GM12801 (cell line): Measurements from ENCODE around the gene ARL11.

ENCODE experiments used
- TF ChIP-seq, protein P1 (sequence below): IDR thresholded peaks from one replicate; pipeline ENCODE4 v1.5.1; 2011; ENCODE audit warnings: control low read depth; ENCODE audit not compliant: insufficient read length; ENCODE audit errors: extremely low read depth

ARL11 gene

DNA sequence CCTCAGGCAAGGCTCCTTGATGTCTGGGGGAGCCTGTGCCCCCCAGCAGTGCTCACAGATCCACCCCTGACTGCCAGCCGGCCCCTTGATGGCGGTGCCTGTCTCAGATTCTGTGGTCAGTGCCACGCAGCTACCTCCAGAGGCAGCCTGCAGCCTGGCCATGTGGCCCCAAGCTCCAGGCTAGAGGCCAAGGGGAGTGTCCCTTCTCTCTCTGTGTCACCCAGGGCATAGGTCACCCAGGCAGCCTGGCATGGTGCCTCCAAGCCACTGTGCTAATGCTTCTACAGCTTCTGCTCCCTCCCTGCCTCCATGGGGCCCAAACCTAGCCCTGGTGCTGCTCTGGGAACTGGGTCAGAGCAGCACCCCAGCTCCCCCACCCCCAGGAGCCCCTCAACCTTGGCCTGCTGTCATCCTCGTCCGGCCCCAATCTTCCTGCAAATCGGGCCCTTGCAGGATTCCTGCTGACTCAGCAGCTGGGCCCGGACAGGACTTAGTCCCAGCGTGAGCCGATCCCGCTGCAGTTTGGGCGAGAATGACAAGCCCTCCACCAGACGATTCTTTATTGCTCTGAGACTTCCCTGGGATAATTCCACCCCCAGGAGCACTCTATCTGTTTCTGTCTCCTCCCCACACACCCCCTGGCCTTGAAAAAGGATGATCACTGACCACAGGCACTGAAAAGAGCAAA lies 2.8 kb upstream of the ARL11 start:
- TF ChIP-seq, protein P1, sequence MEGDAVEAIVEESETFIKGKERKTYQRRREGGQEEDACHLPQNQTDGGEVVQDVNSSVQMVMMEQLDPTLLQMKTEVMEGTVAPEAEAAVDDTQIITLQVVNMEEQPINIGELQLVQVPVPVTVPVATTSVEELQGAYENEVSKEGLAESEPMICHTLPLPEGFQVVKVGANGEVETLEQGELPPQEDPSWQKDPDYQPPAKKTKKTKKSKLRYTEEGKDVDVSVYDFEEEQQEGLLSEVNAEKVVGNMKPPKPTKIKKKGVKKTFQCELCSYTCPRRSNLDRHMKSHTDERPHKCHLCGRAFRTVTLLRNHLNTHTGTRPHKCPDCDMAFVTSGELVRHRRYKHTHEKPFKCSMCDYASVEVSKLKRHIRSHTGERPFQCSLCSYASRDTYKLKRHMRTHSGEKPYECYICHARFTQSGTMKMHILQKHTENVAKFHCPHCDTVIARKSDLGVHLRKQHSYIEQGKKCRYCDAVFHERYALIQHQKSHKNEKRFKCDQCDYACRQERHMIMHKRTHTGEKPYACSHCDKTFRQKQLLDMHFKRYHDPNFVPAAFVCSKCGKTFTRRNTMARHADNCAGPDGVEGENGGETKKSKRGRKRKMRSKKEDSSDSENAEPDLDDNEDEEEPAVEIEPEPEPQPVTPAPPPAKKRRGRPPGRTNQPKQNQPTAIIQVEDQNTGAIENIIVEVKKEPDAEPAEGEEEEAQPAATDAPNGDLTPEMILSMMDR = no peak

DNA sequence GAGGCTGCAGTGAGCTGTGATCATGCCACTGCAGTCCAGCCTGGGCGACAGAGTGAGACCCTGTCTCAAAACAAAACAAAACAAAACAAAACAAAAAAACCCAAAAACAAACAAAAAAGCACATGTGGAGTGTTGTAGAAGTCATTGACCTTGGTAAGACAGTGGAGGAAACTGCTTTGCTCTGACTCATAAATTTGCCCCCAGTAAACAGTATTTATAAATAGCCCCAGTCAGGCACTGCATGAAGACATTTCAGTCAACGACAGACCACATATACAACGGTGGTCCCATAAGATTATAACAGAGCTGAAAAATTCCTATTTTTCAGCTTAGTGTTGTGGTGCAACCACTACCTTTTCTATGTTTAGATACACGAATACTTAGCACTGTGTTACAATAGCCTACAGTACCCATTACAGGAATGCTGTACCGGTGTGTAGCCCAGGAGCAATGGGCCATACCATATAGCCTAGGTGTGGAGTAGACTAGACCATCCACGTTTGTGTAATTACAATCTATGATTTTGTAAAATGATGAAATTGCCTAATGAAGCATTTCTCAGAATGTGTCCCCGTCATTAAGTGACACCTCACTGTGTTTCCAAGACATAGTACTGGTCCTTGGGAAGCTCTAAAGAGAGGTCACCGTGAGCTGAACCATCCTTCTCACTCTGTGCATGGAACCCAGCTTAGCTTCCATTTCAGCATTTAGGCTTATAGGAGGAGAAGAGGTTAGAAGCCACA lies 1.1 kb downstream of the ARL11 start:
- TF ChIP-seq, protein P1 = no peak

DNA sequence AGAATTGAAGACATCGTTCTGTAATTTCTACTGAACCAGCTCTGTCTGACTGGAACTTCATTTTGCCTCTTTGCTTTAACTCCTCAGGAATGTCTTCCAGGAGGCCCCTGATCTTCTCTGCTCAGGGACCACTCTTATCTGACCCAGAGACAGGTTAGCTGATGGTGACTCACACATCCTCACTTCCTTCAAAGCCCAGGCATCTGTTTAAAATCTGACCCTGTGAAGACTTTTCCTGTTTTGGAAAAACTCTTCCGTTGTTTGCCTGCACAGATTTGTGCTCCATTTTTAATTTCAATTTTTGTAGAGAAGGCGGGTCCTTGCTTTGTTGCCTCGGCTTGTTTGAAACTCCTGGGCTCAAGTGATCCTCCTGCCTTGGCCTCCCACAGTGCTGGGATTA lies 1.6 kb downstream of the ARL11 start:
- TF ChIP-seq, protein P1 = no peak

DNA sequence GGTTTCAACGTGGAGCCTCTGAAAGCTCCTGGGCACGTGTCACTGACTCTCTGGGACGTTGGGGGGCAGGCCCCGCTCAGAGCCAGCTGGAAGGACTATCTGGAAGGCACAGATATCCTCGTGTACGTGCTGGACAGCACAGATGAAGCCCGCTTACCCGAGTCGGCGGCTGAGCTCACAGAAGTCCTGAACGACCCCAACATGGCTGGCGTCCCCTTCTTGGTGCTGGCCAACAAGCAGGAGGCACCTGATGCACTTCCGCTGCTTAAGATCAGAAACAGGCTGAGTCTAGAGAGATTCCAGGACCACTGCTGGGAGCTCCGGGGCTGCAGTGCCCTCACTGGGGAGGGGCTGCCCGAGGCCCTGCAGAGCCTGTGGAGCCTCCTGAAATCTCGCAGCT lies 2.3 kb downstream of the ARL11 start:
- TF ChIP-seq, protein P1 = no peak

DNA sequence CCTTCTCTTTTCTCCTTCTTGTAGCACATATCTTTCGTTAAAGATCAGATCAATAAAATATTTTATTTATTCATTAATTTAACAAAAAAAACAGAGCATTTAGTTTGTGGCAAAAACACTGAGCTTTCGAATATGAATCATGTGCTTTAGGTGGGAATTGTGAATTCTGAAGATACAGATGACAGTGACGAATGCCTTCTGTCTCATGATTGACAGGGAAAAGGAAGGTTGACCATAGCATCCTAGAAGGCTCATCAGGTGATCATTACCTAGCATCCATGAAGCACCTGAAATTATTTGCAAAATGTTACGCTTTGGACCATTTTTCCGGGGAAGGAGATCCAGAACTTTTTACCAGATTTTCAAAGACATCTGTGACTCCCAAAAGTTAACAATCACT lies 3.8 kb downstream of the ARL11 start:
- TF ChIP-seq, protein P1 = no peak

DNA sequence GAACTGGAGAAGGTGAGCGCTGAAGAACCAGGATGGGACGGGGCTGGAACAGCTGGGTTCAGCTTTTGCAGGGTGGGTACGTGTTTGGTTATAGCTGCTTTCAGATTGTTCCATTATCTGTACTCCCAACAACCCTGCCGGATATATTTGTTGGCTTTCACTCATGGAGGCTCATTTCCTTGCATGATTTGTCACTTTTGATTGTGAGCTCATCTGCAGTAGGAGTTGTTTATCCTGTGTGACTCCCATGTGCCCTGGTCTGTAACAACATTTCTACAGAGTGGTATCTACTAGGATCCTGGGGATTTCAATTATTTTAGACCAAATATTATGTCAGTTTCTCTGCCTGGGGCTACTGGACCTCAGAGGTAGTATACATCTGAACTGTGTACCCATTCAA lies 5.4 kb downstream of the ARL11 start:
- TF ChIP-seq, protein P1 = no peak

DNA sequence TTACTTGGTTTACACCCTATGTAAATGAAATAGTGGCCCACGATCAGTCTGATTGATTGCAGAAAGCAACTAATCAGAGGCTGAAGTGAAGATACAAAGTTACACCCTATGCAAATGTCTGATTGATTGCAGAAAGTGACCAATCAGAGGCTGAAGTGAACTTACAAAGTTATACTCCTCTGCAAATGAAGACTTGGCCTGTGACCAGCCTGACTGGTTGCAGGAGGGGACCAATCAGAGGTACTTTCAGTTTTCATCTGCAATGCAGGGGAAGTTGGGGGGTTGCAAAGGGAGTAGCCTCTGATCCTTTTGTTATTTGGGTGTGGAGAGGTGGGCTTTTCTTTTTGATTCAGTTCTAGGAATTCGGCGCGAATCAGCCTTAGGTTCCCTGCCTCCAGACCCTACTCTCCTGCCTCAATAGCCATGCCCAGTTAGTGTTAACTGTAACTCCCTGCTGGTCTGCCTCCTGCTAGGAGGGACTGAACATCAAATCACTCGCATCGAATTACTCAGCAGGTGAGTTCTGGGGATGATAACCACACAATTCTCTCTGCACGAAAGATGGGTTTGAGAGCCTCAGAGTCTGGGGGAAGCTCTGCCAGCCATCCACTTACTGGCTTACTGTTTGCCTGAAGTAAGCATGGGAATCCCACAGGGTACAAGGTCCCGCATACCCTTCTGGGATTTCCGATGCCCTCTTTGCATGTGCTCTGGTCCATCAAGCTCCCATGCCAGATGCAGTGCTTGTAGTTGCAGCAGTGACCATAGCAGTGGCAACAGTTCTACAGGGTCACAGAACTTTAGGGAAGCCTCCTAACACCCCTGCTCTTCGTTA lies 7.5 kb downstream of the ARL11 start:
- TF ChIP-seq, protein P1 = no peak
